GM18951 (cell line): ENCODE data around the gene IQSEC1.
A peak's percentile ranks its signal among the peaks of the same experiment; 100 is the strongest.

Experiments
- POLR2A ChIP-seq: IDR thresholded peaks from 4 replicates; pipeline ENCODE4 v1.6.1; 2011; ENCODE audit warnings: mild to moderate bottlenecking; ENCODE audit not compliant: insufficient read length, insufficient read depth; ENCODE audit errors: extremely low read depth
- in situ Hi-C: fragments of 300-500 bp; cut with MboI; formaldehyde crosslinking; loops from one replicate; pipeline ENCODE4 v1.12.0; 2022; ENCODE audit warnings: low sequenced_read_pairs, mixed read lengths, inconsistent platforms; ENCODE audit not compliant: unreplicated experiment

Gene IQSEC1

DNA sequence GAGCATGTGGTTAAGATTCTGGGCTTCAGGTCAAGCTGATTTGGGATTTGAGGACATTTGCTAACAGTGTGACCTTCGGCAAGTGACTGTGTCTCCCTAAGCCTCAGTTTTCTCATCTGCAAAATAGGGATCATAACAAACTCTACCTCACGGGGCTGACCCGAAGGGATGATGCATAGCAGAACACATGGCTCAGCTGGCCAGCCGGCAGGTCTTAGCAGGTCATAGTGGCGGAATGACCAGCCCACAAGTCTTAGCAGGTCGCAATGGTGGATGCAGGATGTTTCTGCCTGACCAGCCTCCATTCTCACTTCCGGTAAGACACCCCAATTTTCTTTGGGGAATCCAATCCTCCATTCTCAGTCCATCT, 63.3 kb downstream of the IQSEC1 start:
- TF ChIP-seq POLR2A = peak; percentile 25
- in situ Hi-C loops = no loop called here

DNA sequence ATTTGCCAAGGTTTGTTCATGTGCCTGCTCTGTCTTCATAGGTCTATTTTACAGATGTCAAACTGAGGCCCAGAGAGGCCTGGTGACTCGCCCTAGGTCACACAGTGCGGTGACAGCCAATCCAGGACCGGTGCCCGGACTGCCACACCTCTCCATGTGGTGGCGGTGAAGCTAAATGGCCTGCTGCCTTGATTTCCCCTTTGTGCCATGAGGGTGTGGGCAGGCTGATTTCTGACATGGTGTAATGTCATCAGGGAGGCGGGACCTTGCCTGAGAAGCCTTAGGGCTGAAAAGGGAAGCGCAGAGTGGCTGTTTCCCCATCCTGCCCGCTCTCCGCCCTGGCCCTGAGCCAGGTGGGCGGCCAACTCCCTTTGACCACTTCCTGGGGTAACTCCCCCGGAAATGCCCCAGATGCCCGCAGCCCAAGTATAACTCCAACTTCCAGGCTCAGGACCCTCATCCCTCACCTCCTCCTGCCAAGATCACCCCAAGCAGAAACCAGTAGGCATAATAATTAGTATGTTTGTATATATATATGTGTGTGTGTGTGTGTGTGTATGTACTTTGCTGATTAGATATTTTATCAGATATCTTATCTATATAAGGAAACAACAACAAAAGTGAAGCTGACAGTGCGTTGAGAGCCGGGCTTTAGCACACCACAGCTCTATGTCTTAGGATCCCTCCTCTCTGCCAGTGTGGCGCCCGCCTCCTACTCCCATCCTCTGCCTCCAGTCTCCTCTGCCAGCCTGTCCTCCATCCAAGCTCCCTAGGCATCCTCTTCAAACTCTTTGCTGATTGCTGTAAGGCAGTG, 63.9 kb downstream of the IQSEC1 start:
- peak; percentile 25 for TF ChIP-seq POLR2A
- in situ Hi-C loops = no loop called here

DNA sequence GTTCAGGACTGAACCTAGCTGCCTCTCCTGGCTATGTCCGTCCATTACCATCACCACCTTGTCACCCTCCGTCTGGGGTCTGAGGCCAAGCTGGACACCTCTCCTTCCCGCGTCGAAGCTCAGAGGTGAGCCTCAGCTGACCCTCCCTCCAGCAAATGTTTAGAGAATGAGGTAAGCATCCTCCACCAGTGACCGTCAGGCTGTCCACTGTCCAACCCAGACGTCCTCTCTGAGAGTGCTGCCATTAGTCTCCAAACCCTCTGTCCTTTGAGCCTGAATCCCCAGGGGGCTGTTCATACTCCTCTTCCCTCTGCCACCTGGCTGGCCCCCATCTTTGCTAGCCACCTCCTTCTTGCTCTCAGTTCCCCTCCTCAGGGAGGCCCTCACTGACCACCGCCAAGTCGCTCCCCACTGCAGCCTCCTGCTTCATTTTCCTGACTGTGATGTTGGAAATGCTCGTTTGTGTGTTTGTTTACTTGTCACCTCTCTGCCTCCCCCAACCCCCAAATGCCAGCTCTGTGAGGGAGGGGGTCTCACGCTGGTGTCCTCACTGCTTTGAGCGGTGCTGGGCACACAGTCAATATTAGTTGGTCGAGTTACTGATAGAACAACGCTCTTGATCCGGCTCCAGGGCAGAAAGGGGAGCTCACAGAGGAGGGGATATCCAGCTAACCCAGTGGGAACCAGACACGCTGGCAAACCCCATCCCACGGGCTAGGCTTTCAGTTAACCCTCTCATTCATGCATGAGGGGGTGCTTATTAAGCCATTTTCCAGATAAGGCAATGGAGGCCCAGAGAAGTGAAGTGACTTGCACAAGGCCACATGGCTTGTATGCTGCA, 64.9 kb downstream of the IQSEC1 start:
- TF ChIP-seq POLR2A = no peak
- in situ Hi-C loops = no loop called here

DNA sequence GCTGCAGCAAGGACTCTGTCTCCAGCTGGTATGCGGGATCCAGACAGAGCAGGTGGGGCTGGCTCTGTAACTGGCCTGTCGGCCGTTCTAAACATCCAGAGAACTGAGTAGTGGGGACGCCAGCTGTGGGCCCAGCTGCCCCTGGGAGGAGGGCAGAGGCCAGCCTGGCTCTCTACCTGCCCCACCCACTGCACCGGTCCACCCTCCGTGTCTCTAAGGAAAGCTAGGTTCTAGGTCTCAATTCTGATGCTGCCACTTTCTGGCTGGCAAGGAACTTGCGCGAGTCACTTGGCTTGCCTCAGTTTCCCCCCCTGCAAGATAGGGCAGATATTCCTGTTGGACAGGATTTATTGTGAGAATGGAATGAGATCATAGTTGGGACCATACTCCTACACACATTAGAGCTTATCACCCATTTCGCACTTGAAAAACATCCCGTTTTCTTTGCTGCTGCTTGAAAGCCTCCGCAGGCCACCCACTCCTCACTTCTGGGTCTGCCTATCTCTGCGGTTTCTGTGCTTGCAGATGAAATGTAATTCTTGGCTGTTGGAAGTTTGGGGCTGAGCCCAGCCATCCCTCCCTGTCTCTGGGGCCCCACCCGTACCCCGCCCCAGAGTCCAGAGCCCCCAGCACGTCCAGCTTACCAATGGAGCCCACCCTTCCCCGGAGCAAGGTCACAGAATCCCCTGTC, 65.8 kb downstream of the IQSEC1 start:
- in situ Hi-C loops = no loop called here

DNA sequence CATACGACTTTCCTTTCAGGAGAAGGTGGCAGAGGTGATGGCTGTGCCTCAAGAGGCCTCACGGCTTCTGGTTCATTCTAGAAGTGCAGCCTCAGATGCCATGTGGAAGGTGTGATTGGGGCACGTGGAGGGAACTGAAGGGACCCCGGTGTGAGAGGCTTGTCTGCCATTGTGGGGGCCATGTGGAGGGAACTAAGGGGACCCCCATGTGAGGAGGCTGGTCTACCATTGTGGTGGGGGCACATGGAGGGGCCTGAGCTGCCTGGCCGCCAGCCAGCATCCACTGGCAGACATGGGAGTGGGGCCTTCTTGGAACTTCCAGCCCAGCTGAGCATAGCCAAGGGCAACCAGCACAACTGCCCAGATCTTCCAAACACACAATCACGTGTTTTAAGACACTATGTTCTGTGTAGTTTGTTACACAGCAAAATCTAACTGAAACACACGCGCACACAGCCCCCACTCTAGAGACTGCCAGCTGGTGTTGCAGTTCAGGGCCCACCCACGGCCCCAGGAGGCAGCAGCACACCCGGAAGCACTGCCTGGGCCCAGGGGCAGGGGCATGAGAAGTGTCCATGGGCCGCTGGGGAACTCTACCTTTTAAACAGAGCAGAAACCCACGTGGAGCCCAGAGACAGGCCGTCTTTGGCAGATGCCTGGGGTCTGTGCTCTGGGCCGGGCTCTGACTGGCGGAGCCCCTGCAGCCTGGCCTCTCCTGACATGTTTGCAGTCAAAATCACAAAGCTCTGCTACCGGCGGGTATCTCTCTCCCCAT, 66.8 kb downstream of the IQSEC1 start:
- no peak for TF ChIP-seq POLR2A
- in situ Hi-C loops = no loop called here

More for the DNA sequence above, 65.8 kb downstream of the IQSEC1 start:
- TF ChIP-seq POLR2A = no peak

DNA sequence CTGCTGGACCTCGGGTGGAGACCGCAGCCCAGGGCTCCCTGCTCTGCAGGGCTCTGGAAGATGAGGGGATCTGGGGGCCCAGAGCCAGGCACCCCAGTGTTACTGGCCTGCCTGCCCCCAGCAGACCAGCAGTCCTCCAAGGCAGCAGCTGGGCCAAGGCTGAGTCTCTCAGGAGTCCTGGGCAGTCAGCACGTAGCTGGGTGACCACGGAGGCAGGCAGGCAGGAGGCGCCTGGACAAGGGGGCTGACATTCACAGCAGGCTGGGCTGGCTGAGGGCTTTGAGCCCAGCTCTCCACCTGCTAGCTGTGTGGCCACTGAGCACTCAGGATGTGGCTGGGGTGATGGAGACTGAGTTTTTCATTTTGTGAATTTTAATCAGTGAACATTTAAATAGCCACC, 67.9 kb downstream of the IQSEC1 start:
- in situ Hi-C loops = no loop called here
- TF ChIP-seq POLR2A = peak; percentile 11

- in situ Hi-C loops = no loop called here
- no peak for TF ChIP-seq POLR2A
Observed at GRCh38 chr3:13004376-13004775, 68.9 kb downstream of the IQSEC1 start.

DNA sequence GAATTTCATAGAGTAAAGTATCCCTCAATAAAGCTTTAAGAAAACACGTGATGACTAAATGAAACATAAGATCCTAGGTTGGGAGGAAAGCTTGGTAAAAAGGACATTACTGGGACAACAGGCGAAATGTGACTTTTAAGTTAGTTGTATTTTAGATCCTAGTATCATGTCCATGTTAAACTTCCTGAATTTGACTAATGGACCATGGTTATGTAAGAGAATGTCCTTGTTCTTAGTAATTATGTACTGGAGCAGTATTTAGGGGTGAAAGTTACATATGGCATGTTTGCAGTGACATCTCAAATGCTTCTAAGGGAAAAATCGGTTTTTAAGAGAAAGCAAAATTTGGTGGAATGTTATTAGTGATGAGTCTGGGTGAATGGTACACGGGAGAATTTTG, 69.6 kb downstream of the IQSEC1 start:
- no peak for TF ChIP-seq POLR2A
- in situ Hi-C loops = no loop called here

DNA sequence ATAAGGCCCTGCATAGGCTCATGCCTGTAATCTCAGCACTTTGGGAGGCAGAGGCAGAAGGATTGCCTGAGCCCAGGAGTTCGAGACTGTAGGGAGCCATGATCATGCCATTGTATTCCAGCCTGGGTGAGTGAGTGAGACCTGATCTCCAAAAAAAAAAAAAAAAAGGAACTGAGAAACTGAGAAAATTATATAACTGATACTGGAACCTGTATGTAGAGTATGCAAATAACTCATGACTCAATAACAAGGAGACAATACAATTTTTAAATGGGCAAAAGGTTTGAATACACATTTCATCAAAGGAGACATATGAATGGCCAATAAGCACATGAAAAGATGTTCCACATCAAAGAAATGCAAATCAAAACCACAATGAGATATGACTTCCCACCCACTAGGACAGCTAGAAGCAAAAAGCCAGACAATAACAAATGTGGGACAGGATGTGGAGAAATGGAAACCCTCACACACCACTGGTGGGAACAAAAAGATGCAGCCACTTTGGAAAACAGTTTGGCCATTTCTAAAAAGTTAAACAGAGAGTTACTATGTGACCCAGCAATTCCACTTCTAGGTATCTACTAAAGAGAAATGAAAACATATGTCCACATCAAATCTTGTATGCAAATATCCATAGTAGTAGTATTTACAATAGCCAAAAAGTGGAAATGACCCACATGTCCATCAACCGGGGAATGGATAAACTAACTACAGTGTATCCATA, 70.7 kb downstream of the IQSEC1 start:
- in situ Hi-C loops = no loop called here
- TF ChIP-seq POLR2A = no peak

DNA sequence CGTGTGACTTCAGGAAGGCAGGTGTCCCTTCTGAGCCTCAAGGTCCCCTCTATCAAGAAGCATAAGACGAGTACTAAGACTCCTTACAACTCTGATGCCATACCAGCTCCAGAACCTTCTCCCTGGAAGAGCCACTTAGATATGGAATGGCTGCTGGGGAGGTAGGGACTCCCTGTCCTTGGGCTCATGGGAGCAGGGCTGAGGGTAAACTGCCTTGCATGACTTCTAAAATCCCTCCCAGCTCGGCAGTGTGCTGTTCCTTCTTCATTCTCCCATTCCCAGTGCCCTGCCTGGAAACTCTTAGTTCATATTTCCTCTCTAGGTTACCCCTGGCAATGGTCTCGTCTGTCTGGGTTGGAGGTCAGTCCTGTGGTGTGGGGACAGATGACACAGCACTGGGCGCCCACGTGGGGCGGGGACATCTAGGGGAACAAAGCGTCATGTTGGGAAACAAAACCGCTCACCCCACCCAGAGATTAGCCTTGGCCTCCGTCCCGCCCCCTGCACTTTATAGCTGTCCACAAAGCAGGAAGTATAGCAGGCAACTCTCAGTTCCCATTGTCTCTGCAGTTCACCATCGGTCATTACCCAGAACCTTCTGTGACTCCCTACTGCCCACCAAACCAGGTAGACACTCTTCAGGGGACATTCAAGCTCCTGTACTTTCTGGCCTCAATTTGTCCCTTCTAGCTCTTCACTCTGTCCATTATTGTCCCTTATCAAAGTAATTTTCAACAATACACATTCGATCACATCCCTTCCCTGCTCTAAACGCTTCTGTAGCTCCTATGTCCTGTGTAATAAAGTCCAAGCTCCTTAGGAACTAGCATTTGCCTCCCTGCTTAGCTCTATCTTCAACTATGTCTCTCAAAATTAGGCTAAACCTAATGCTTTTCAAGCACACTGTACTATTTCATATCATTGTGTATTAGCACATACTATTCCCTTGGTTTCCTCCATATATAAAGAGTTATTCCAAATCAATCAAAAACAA, 73.8 kb downstream of the IQSEC1 start:
- no peak for TF ChIP-seq POLR2A
- in situ Hi-C loops = no loop called here

- in situ Hi-C loops = no loop called here
Observed at GRCh38 chr3:12998648-12999047, 74.6 kb downstream of the IQSEC1 start.

More at GRCh38 chr3:12998648-12999047, 74.6 kb downstream of the IQSEC1 start:
- TF ChIP-seq POLR2A = no peak
